Body of pancreas (tissue), 4 donors: ENCODE measurements around the gene SLC27A1. TPM values are rescaled to one million over a fixed set of nuclear protein-coding genes. Genes with fewer than 3 reads are reported as not detected.
A peak's percentile ranks its signal among the peaks of the same experiment; 100 is the strongest.

Experiments
- ATAC-seq: fragments of 150-250 bp; one replicate; pipeline ENCODE4 v1.9.1; 2016
- DNase-seq, 4 donors: peaks; one replicate each; pipeline ENCODE4 v3.0.0-alpha.2; 2019
- H3K27ac ChIP-seq, 4 donors: fragments of 200-600 bp; sonication (generic); 1 replicate in 3 of 4; 2 replicates in 1 of 4; pipeline versions ENCODE4 v1.5.1 to v1.6.1; 2016 to 2019; ENCODE audit warnings: mild to moderate bottlenecking in 1 of 4, mixed read lengths in 1 of 4, moderate library complexity in 1 of 4
- H3K27me3 ChIP-seq, 2 donors: fragments of 200-600 bp; sonication (generic); one replicate each; pipeline ENCODE4 v1.6.0; 2016; ENCODE audit warnings: mild to moderate bottlenecking in 1 of 2
- H3K36me3 ChIP-seq, 2 donors: fragments of 200-600 bp; sonication (generic); replicated peaks in 1 of 2; 2 replicates each; pipeline ENCODE4 v1.5.1; 2016; ENCODE audit warnings: low read depth in 2 of 2; ENCODE audit not compliant: insufficient read depth in 1 of 2
- H3K4me1 ChIP-seq: fragments of 200-600 bp; sonication (generic); one replicate; pipeline ENCODE4 v1.6.0; 2016
- H3K4me3 ChIP-seq, 2 donors: fragments of 200-600 bp; sonication (generic); 1 replicate in 1 of 2; 2 replicates in 1 of 2; pipeline ENCODE4 v1.5.1; 2016 to 2019
- H3K9me3 ChIP-seq, 3 donors: fragments of 200-600 bp; sonication (generic); 1 replicate in 2 of 3; 2 replicates in 1 of 3; pipeline ENCODE4 v1.5.1; 2016
- CTCF ChIP-seq, 7 experiments: fragments of 450-650 bp in 4 of 7; fragments of 200-600 bp in 3 of 7; sonication (generic) in 3 of 7; IDR thresholded peaks; one replicate each; pipeline ENCODE4 v1.5.1; 2016 to 2019; ENCODE audit warnings: antibody characterized with exemption in 7 of 7
- POLR2A ChIP-seq, 3 donors: fragments of 450-650 bp; IDR thresholded peaks; one replicate each; pipeline ENCODE4 v1.6.1; 2016; ENCODE audit warnings: antibody characterized with exemption in 3 of 3, mild to moderate bottlenecking in 2 of 3
- WGBS, 2 donors: methylation state at CpG; one replicate each; pipeline ENCODE4 v1.1.5; 2017; 5-methylcytosine and 5-hydroxymethylcytosine counted together
- intact Hi-C: fragments of 100-400 bp; cut with DNase I; formaldehyde crosslinking; loops from one replicate; pipeline ENCODE4 v1.15.1; 2023
- total RNA-seq, 2 donors: library from RNA; depleted of rRNA; stranded (reverse); fragments of >200 nt; gene quantifications; one replicate each; pipeline ENCODE4 v1.1.0, GENCODE V29; 2016

Gene SLC27A1
- total RNA-seq, 2 donors from 2014 or later, result 21.1 to 25.7 TPM

GRCh38 chr19:17536955-17537354 is 66.6 kb downstream of the SLC27A1 start:
- no peak for DNase-seq
- no peak for TF ChIP-seq POLR2A (IDR thresholded peaks at IDR 0.05)
- no peak for TF ChIP-seq CTCF (IDR thresholded peaks at IDR 0.05)
- Histone ChIP-seq H3K36me3 (no peaks in the 10 kb centered on the region), H3K27ac (no peak overlapping the region), H3K4me1 (peaks cover 13% of the 10 kb centered on the region), H3K4me3 (no peak overlapping the region), H3K27me3 (no peaks in the 10 kb centered on the region), H3K9me3 (no peaks in the 10 kb centered on the region)
- ATAC-seq, result no peak
- 64 to 67% methylated on average over 6 of the region's 6 CpGs for WGBS, 2 donors
- intact Hi-C loops, result no loop called here

GRCh38 chr19:17538684-17539237 is 68.4 kb downstream of the SLC27A1 start:
- Histone ChIP-seq H3K36me3 (no peaks in the 10 kb centered on the region), H3K4me3 (no peak overlapping the region), H3K4me1 (peaks cover 13% of the 10 kb centered on the region), H3K27me3 (no peaks in the 10 kb centered on the region), H3K9me3 (no peaks in the 10 kb centered on the region), H3K27ac (peak overlapping the region in 1 of 4 donors; percentile 30)
- intact Hi-C loops, result no loop called here
- no peak for ATAC-seq
- WGBS, 2 donors, result 8 to 14% methylated on average over 5 to 13 of the region's 13 CpGs
- DNase-seq, result no peak
- TF ChIP-seq POLR2A (IDR thresholded peaks at IDR 0.05) (no peak), CTCF (IDR thresholded peaks at IDR 0.05) (no peak)

- WGBS, 2 donors, result 1 to 8% methylated on average over 18 to 82 of the region's 82 CpGs
- H3K36me3 ChIP-seq, result no peaks in the 10 kb centered on the region
- ATAC-seq (peak; percentile 79), DNase-seq (peak; percentile 86 to 95 (median 88))
- H3K27me3 ChIP-seq, result no peaks in the 10 kb centered on the region
- H3K9me3 ChIP-seq, result no peaks in the 10 kb centered on the region
- peak overlapping the region in 1 of 2 donors; percentile 21 for H3K4me3 ChIP-seq
- TF ChIP-seq POLR2A (IDR thresholded peaks at IDR 0.05), result peak in 1 of 3 donors; percentile 13
- TF ChIP-seq CTCF (IDR thresholded peaks at IDR 0.05), result peak in 4 of 7 experiments; percentile 18 to 33 (median 20)
- peak overlapping the region in 1 of 4 donors; percentile 30 for H3K27ac ChIP-seq
- peaks cover 13% of the 10 kb centered on the region for H3K4me1 ChIP-seq
- intact Hi-C loops, result no loop called here
Measured at GRCh38 chr19:17539238-17540117, 69.2 kb downstream of the SLC27A1 start.

GRCh38 chr19:17540174-17540573 is 69.8 kb downstream of the SLC27A1 start:
- DNase-seq, result no peak
- ATAC-seq, result no peak
- 66 to 85% methylated on average over 4 to 30 of the region's 30 CpGs for WGBS, 2 donors
- H3K4me1 ChIP-seq, result peaks cover 13% of the 10 kb centered on the region
- no peak for TF ChIP-seq POLR2A (IDR thresholded peaks at IDR 0.05)
- no peak for TF ChIP-seq CTCF (IDR thresholded peaks at IDR 0.05)
- H3K27me3 ChIP-seq, result no peaks in the 10 kb centered on the region
- no peak overlapping the region for H3K27ac ChIP-seq
- intact Hi-C loops, result no loop called here
- no peaks in the 10 kb centered on the region for H3K9me3 ChIP-seq
- H3K36me3 ChIP-seq, result no peaks in the 10 kb centered on the region
- H3K4me3 ChIP-seq, result no peak overlapping the region
